NCI-H524 treated with DMSO at 0.1 percent for 48 hours (cell line): Measurements from ENCODE around the gene DARS1.

Experiments used
- DNase-seq: peaks from one replicate; lab custom pipeline; 2025; lab: John Stamatoyannopoulos, UW

The DARS1 gene

GRCh38 chr2:136015699-136016098 is 30.3 kb upstream of the DARS1 start:
- DNase-seq, result no peak

GRCh38 chr2:136014411-136014810 is 29.0 kb upstream of the DARS1 start:
- DNase-seq, result no peak

- DNase-seq, result no peak
Measured at GRCh38 chr2:136013955-136014354, 28.5 kb upstream of the DARS1 start.

DNA sequence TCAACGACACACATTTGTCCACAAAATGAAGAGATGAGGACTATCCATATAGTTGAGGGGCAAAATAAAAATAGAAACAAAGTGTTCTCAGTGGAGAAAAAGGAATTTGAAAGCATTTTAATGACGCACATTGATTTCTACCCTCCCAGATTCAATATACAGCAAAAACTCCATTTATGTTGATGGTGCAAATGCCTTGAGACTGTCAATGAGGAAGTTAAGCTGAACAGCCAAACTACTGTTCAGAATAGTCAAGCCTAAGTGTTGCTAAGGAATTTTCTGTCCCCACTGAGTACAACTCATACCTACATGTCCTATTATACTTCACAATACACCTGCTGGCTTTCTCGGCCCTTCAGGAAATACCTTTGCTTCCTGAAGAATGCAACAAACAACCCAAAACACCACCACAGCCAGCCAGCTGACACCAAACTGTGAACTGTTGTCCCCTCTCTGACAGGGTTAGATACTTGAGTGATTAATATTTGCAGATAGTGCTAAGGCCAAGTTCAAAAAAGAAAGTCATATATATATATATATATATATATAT is 27.8 kb upstream of the DARS1 start:
- no peak for DNase-seq

DNA sequence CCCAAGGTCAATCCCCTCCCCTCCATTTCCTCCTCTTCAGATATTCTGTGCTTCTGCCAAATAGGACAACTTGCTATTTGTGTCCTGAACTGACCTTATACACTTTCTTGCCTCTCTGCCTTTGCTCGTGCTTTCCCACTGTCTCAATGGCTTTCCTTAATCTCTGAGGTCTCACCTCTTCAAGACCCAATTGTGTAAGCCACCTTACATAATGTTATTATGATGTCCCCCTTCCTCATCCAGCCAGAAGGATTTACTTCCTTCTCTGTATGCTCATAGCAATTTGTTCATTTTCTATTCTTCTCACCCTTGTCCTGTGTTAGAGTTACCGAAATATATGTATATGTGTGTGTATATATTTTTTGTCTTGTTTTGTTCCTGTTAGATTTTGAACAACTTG is 26.9 kb upstream of the DARS1 start:
- no peak for DNase-seq

- DNase-seq, result no peak
Measured at GRCh38 chr2:136010126-136010525, 24.7 kb upstream of the DARS1 start.

DNA sequence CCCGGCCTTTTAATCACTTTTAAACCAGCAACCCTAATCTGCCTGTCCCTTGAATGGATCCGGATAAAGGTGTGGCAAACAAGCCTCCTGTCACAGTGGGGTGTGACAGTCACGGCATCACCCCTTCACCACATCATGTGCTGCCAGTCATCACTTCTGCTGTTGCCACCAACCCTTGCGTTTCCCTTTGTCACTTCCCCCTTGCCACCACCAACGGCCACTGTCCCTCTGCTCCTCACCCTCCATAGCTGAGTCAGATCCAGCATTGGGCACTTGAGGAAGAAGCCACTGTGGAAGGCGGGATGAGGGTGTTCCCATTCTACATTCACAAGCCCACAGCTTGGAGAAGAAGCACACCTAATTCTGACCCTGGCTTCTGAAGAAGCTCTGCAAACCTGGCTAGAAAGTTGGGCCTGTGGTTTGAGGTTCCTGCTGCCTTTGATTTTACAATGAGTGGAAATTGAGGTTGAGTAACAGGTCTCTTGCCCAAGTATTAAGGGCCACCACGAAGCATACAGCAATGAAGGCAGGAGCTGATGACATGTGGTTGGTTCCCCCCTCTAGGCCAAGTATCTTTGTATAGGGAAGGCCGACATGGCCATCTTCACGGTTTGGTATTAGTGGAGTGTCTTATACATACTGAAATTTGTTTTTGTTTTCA is 22.9 kb upstream of the DARS1 start:
- DNase-seq, result no peak

- DNase-seq, result no peak
Measured at GRCh38 chr2:136006658-136007057, 21.2 kb upstream of the DARS1 start.

- DNase-seq, result peak; percentile 61
Measured at GRCh38 chr2:136005462-136006196, 20.2 kb upstream of the DARS1 start.

DNA sequence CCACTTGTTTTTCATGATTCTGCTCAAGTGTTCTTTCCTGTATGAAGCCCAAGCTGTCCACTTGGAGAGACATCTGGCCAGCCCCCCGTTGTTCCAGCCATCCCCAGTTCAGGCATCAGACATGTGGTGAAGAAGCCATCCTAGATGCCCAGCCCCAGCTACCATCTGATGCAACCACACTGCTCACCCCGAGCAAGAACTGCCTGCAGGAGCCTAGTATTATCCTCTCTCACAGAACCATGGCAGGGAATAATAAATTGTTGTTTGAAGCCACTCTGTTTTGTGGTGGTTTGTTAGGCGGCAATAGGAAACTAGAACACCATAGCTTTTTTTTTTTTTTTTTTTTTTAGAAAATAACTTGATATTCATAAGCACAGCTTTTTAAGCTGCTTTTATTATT is 19.5 kb upstream of the DARS1 start:
- DNase-seq, result peak; percentile 86

- no peak for DNase-seq
Measured at GRCh38 chr2:136001131-136001530, 15.7 kb upstream of the DARS1 start.

DNA sequence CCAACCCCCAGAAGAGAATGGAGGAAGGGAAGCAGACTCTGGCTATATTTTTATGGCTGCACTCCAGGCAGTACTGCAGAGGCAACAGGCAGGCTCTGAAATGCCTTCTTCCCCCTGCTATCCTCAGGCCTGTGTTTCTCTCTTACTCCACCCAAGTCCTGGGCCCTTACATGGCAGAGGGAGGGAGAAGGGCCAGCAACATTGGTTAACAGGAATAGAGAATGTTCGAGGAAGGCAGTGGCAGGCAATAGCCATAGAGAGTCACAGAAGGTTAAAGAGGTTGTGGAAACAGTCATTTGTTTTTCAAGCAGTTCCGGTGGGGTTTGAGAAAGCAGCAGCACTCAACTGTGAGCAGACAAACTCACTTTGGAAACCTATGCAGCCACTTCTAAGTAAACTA is 15.1 kb upstream of the DARS1 start:
- DNase-seq, result no peak

- no peak for DNase-seq
Measured at GRCh38 chr2:135999899-136000298, 14.5 kb upstream of the DARS1 start.

DNA sequence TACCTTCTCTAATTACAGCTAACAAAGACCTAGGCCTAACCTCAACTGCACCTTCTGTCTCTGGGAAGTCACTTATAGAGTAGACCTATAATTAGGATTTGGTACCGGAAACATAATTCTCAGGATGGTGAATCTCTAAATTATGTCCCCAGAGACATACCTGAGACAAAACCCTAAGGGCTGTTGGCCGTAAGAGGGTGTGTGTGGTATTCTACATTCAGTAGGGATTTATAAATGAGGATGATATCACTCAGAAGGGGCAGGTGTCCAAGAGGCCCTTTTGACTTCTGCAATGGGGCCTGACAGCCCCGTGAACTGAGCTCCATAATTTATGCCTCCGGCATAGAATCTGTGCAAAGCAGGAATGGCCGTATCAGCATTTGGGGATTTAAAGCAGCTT is 13.5 kb upstream of the DARS1 start:
- DNase-seq, result no peak

GRCh38 chr2:135997380-135997779 is 12.0 kb upstream of the DARS1 start:
- peak; percentile 50 for DNase-seq

DNA sequence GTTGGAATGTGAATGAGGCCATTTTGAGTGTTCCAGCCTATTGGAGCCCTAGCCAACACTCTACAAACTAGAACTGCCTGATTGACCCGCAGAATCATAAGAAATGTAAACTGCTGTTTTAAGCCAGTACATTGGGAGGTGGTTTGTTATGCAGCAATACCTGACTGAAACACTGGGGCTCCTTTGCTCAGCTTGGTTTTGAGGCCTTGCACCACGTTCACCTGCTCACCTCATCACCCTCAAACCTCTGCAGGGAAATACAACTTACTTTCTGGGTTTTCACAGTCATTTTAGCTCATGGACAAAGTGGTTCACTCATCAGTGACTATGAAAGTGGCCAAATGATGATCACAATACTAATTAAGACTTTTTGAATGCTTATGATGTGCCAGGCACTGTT is 10.9 kb upstream of the DARS1 start:
- no peak for DNase-seq

GRCh38 chr2:135994281-135994680 is 8.9 kb upstream of the DARS1 start:
- DNase-seq, result no peak

DNA sequence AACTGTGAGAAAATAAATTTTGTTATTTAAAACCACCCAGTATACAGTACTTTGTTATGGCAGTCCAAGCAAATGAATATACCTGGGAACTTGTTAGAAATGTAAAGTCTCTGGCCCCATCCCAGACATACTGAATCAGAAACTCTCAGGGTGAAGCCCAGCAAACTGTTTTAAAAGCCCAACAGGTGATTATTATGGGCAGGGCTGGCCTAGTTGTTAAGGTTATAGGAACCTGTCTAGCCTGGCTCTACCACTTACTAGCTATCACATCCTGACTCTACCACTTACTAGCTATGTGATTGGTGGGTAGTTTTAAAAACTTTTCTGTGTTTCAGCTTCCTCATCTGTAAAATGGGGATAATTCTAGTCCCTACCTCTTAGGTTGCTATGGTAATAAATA is 8.0 kb upstream of the DARS1 start:
- DNase-seq, result no peak

GRCh38 chr2:135991861-135992260 is 6.4 kb upstream of the DARS1 start:
- DNase-seq, result no peak

GRCh38 chr2:135987441-135987840 is 2.0 kb upstream of the DARS1 start:
- DNase-seq, result no peak

- no peak for DNase-seq
Measured at GRCh38 chr2:135986507-135986906, 1.1 kb upstream of the DARS1 start.

DNA sequence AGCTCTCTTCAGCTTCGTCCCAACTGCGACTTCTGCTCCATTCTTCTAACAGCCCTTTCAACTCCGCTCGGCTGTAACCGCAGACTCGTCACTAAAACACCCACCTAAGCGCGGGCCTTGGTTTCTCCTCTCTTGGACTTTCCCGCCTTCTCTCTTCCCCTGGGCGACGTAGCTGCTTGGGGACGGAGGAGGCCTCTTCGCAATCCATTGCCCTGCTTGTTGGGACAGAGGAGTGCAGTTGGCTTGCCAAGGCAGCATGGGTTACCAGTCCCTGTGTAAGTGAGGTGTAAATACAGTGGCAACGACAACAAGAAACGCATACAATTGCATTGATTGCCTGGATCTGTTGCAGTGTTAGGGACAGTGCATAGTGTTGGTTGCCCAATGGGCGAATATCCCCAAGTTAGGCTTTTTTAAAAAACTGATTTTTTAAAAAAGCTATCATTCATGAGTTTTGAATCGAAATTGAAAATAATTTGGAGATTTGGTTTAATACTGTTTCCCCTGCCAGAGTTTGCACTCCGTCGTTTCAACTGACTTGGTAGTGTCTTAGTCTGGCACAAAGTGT is 484 bp upstream of the DARS1 start:
- DNase-seq, result peak; percentile 20
